Activated CD8-positive, alpha-beta T cell treated with anti-CD3 and anti-CD28 coated beads for 36 hours (primary cell): ENCODE results near the gene FNDC5. TPM values are rescaled to one million over a fixed set of nuclear protein-coding genes. Genes with fewer than 3 reads are reported as not detected.

Experiments used
- ATAC-seq: fragments of 200-7000 bp; cut with Tn5 transposase; one replicate; pipeline ENCODE4 v1.10.0; 2021; ENCODE audit warnings: mild to moderate bottlenecking, moderate library complexity
- CTCF ChIA-PET: fragments of 350-600 bp; sonication (Branson Sonifier 250); formaldehyde crosslinking; loops from one replicate; lab custom pipeline; 2021; ENCODE audit warnings: antibody characterized with exemption; lab: Charles Lee
- POLR2A ChIA-PET: fragments of 350-600 bp; sonication (Branson Sonifier 250); formaldehyde crosslinking; loops from one replicate; lab custom pipeline; 2021; ENCODE audit warnings: antibody characterized with exemption; lab: Charles Lee
- DNase-seq: peaks from one replicate; pipeline ENCODE4 v3.0.0-alpha.2; 2020
- H3K27ac Mint-ChIP-seq: one replicate; pipeline ENCODE4 v1.8.0; 2021; ENCODE audit warnings: mild to moderate bottlenecking, mixed read lengths
- H3K27me3 Mint-ChIP-seq: one replicate; pipeline ENCODE4 v1.8.0; 2021; ENCODE audit warnings: mixed read lengths
- H3K36me3 Mint-ChIP-seq: one replicate; pipeline ENCODE4 v1.8.0; 2021; ENCODE audit warnings: low read depth, mixed read lengths
- H3K4me1 Mint-ChIP-seq: one replicate; pipeline ENCODE4 v1.8.0; 2021; ENCODE audit warnings: low read depth, mixed read lengths
- H3K4me3 Mint-ChIP-seq: one replicate; pipeline ENCODE4 v1.8.0; 2021; ENCODE audit warnings: mild to moderate bottlenecking, moderate library complexity, mixed read lengths
- H3K9me3 Mint-ChIP-seq: one replicate; pipeline ENCODE4 v1.8.0; 2021; ENCODE audit warnings: mixed read lengths
- CTCF ChIP-seq: fragments of 200-600 bp; IDR thresholded peaks from one replicate; pipeline ENCODE4 v1.8.0; 2022; ENCODE audit warnings: antibody characterized with exemption, mild to moderate bottlenecking
- intact Hi-C: fragments of 100-400 bp; cut with micrococcal nuclease; formaldehyde crosslinking; loops from one replicate; pipeline ENCODE4 v1.10.0; 2022
- total RNA-seq, 2 experiments: library from RNA; stranded (reverse); gene quantifications; one replicate each; pipeline ENCODE4 v1.2.3, GENCODE V29; 2021

Gene FNDC5
- total RNA-seq, 2 experiments from 2014 or later, result not detected

GRCh38 chr1:32873484-32873883 is 2.8 kb upstream of the FNDC5 start:
- CTCF ChIA-PET, result interaction anchor here (0.6 to 3.4 kb wide), 20 partner anchors 9 to 237 kb away, joined by 3 to 47 read pairs (median 4); partner anchors contain the start of genes HPCA, RNF19B and SYNC
- H3K4me3 Mint-ChIP-seq, result no peak overlapping the region
- ATAC-seq (no peak), DNase-seq (no peak)
- H3K9me3 Mint-ChIP-seq, result no peaks in the 10 kb centered on the region
- peaks cover 8% of the 10 kb centered on the region for H3K4me1 Mint-ChIP-seq
- H3K36me3 Mint-ChIP-seq, result no peaks in the 10 kb centered on the region
- H3K27ac Mint-ChIP-seq, result no peak overlapping the region
- H3K27me3 Mint-ChIP-seq, result peaks cover 51% of the 10 kb centered on the region
- intact Hi-C loops, result loop anchor here (5.0 kb wide), 1 partner anchor 161 kb away; no protein-coding TSS in a partner anchor
- POLR2A ChIA-PET, result no interaction called here
- no peak for TF ChIP-seq CTCF

- no peak for TF ChIP-seq CTCF
- Mint-ChIP-seq H3K9me3 (no peaks in the 10 kb centered on the region), H3K27ac (no peak overlapping the region), H3K36me3 (no peaks in the 10 kb centered on the region), H3K27me3 (peaks cover 43% of the 10 kb centered on the region), H3K4me3 (no peak overlapping the region), H3K4me1 (peaks cover 8% of the 10 kb centered on the region)
- POLR2A ChIA-PET, result interaction anchor here (1.2 kb wide), 1 partner anchor 15 kb away, joined by 3 read pairs; no protein-coding TSS in a partner anchor
- ATAC-seq, result no peak
- intact Hi-C loops, result loop anchor here (5.0 kb wide), 1 partner anchor 160 kb away; no protein-coding TSS in a partner anchor
- CTCF ChIA-PET, result interaction anchor here (0.9 to 3.4 kb wide), 21 partner anchors 8 to 247 kb away, joined by 3 to 47 read pairs (median 5); partner anchors contain the start of genes AZIN2 and HPCA
- no peak for DNase-seq
These were observed 1.4 kb upstream of the FNDC5 start for GRCh38 chr1:32872192-32872460.

GRCh38 chr1:32871364-32872191 is 866 bp upstream of the FNDC5 start:
- no peak for ATAC-seq
- H3K9me3 Mint-ChIP-seq, result no peaks in the 10 kb centered on the region

DNA sequence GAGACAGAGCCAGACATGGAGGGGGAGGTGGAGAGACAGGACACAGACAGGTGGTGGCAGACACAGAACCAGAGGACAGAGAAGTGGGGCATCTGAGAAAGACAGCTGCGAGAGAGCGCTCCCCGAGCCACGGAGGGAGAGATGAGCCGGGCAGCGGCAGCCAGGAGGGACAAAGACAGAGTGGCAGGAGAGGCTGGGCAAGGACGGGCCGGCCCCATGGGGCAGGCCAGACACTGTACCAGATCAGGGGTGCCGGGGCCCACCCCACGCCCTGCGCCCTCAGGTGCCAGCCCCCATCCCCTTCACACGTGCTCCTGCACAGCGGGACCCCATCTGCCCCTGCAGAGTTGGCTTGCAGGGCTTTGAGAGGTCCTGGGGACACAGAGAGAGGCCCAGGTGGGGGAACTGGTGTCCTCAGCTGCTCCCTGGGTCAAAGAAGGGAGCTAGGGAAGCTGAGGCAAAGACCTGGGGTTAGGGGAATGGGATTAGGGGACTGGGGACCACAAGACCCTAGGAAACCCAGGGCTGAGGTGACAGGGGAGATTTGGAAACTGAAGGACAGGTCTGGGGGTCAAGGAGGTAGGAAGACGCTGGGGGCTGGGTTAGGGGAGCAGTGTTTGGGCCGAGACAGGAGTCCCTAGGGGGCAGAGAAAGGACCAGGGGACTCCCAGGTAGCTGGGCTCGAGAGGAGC is 643 bp downstream of the FNDC5 start:
- Mint-ChIP-seq H3K4me3 (peak overlapping the region; percentile 28), H3K27ac (no peak overlapping the region)
- POLR2A ChIA-PET, result no interaction called here

More at GRCh38 chr1:32871364-32872191, 866 bp upstream of the FNDC5 start:
- ChIA-PET POLR2A (interaction anchor here (1.2 kb wide), 1 partner anchor 16 kb away, joined by 3 read pairs; no protein-coding TSS in a partner anchor), CTCF (interaction anchor here (0.9 to 3.4 kb wide), 20 partner anchors 9 to 247 kb away, joined by 3 to 47 read pairs (median 5); partner anchors contain the start of genes AZIN2 and HPCA)
- no peak overlapping the region for H3K4me3 Mint-ChIP-seq
- intact Hi-C loops, result loop anchor here (5.0 kb wide), 1 partner anchor 159 kb away; no protein-coding TSS in a partner anchor
- no peak for DNase-seq
- no peak for TF ChIP-seq CTCF
- H3K27me3 Mint-ChIP-seq, result peaks cover 43% of the 10 kb centered on the region
- no peak overlapping the region for H3K27ac Mint-ChIP-seq
- no peaks in the 10 kb centered on the region for H3K36me3 Mint-ChIP-seq
- H3K4me1 Mint-ChIP-seq, result peaks cover 8% of the 10 kb centered on the region

More for the DNA sequence above, 643 bp downstream of the FNDC5 start:
- intact Hi-C loops, result loop anchor here (5.0 kb wide), 1 partner anchor 158 kb away; no protein-coding TSS in a partner anchor
- ATAC-seq (no peak), DNase-seq (no peak)
- Mint-ChIP-seq H3K4me1 (peaks cover 8% of the 10 kb centered on the region), H3K9me3 (no peaks in the 10 kb centered on the region), H3K36me3 (no peaks in the 10 kb centered on the region), H3K27me3 (peaks cover 35% of the 10 kb centered on the region)
- CTCF ChIA-PET, result interaction anchor here (1.9 kb wide), 1 partner anchor 158 kb away, joined by 8 read pairs; no protein-coding TSS in a partner anchor
- TF ChIP-seq CTCF, result no peak
